Measurements from ENCODE around the gene SRP68.

SRP68 gene

GRCh38 chr17:76083536-76084182 lies 11.3 kb upstream of the SRP68 start:
- DNase-seq (ENCODE audit: low spot score) = no peak
- TF ChIP-seq CTCF (IDR thresholded peaks at IDR 0.05; ENCODE audit: extremely low read depth, missing control alignments) = no peak

- no peak for TF ChIP-seq CTCF (IDR thresholded peaks at IDR 0.05; ENCODE audit: extremely low read depth, missing control alignments)
- no peak for DNase-seq (ENCODE audit: low spot score)
Measured at GRCh38 chr17:76082326-76083251, 10.3 kb upstream of the SRP68 start.

- no peak for TF ChIP-seq CTCF (IDR thresholded peaks at IDR 0.05; ENCODE audit: extremely low read depth, missing control alignments)
- no peak for DNase-seq (ENCODE audit: low spot score)
Measured at GRCh38 chr17:76081295-76082210, 9.2 kb upstream of the SRP68 start.

GRCh38 chr17:76080768-76081287 lies 8.5 kb upstream of the SRP68 start:
- no peak for DNase-seq (ENCODE audit: low spot score)
- no peak for TF ChIP-seq CTCF (IDR thresholded peaks at IDR 0.05; ENCODE audit: extremely low read depth, missing control alignments)

GRCh38 chr17:76079956-76080767 lies 7.8 kb upstream of the SRP68 start:
- peak; percentile 45 for DNase-seq (ENCODE audit: low spot score)
- TF ChIP-seq CTCF (IDR thresholded peaks at IDR 0.05; ENCODE audit: extremely low read depth, missing control alignments) = no peak

- TF ChIP-seq CTCF (IDR thresholded peaks at IDR 0.05; ENCODE audit: extremely low read depth, missing control alignments) = no peak
- DNase-seq (ENCODE audit: low spot score) = no peak
Measured at GRCh38 chr17:76079535-76079955, 7.2 kb upstream of the SRP68 start.

Data from GM20000 (cell line).